ENCODE measurements around the gene SPTLC3. TPM values are rescaled to one million over a fixed set of nuclear protein-coding genes. Genes with fewer than 3 reads are reported as not detected.
"Not testable (repeated sequence)": the region's sequence is repeated elsewhere in the genome, so short reads cannot be mapped to it uniquely, and the experiment has no call there.

The SPTLC3 gene
- total RNA-seq, 4 donors from 2014 or later, result 9.2 to 17.1 (median 13.9) TPM

DNA sequence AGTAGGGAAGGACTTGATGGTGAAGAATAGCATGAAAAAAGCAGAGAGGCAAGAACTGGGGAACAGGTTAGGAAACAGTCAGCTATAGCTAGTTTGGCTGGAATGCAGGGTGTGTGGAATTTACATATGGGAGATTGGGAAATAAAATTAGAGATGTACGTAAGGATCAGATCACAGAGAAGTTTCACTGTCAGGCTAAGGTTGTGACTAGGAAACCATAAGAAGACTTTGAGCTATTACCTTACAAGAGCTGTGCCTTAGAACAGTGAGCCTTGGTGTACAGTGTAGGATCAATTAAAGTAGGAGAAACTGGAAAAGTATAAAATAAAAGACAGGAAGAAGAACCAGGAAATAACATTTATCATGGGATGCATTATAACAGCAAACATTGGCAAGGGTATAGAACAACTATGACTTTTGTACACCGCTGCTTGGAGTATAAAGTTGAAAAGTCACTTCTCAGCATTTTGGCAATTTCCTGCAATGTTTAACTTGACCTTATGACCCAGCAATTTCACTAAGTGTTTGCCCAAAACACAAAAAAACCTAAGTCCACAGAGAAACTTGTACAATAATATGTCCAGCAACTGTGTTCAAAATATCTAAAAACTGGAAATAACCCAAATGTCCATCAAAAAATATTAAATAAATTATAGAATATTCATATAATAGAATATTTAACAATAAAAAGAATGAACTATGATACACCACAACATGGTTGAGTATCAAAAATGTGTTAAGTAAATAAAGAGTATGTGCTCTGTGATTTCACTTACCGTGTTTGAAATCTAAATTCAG, 31.2 kb upstream of the SPTLC3 start:
- DNase-seq (ENCODE audit: low spot score in 2 of 2), result no peak
- no peaks in the 10 kb centered on the region for H3K36me3 ChIP-seq
- WGBS, 2 donors, result 58 to 70% methylated on average over 3 of the region's 3 CpGs
- H3K4me1 ChIP-seq, result no peaks in the 10 kb centered on the region
- H3K27ac ChIP-seq, result no peak overlapping the region
- no peaks in the 10 kb centered on the region for H3K27me3 ChIP-seq
- no peak for TF ChIP-seq POLR2A (IDR thresholded peaks at IDR 0.05)
- TF ChIP-seq EP300 (IDR thresholded peaks at IDR 0.05), result no peak
- TF ChIP-seq CTCF (IDR thresholded peaks at IDR 0.05), result no peak
- no peaks in the 10 kb centered on the region for H3K9me3 ChIP-seq
- H3K4me3 ChIP-seq, result no peak overlapping the region

DNA sequence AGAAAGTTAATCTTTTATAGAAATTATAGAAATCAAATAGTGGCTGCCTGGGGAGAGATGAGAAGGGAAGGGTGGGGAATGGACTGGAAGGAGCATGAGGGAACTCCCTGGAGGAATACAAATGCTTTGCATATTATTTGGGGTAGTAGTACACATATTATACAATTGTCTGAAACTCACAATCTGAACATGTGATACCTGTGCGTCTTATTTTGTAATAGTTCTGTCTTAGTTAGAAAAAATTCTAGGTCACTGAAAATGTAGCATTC, 30.7 kb upstream of the SPTLC3 start:
- Histone ChIP-seq H3K36me3 (no peaks in the 10 kb centered on the region), H3K27ac (no peak overlapping the region), H3K4me3 (no peak overlapping the region), H3K4me1 (no peaks in the 10 kb centered on the region), H3K27me3 (no peaks in the 10 kb centered on the region), H3K9me3 (no peaks in the 10 kb centered on the region)
- no peak for DNase-seq (ENCODE audit: low spot score in 2 of 2)
- no peak for TF ChIP-seq POLR2A (IDR thresholded peaks at IDR 0.05)
- no peak for TF ChIP-seq EP300 (IDR thresholded peaks at IDR 0.05)
- no peak for TF ChIP-seq CTCF (IDR thresholded peaks at IDR 0.05)
- WGBS, 2 donors, result 82 to 92% methylated on average over 1 of the region's 1 CpG

- DNase-seq (ENCODE audit: low spot score in 2 of 2), result no peak
- WGBS, 2 donors, result 84 to 90% methylated on average over 4 of the region's 4 CpGs
These were observed 29.9 kb upstream of the SPTLC3 start for GRCh38 chr20:12978613-12979495.

DNA sequence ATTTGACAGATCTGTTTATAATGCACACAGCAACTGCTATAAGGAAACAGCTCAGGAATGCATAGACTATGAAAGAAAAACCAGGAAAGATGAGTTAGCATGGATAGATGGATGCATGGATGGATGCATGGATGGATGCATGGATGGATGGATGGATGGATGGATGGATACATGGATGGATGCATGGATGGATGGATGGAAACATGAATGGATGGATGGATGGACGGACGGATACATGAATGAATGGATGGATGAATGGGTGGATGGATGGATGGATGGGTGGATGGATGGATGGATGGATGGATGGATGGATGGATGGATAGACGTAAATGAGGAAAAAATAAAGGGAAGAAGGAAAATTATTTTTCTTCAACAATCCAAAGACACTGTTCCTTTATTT, 29.1 kb upstream of the SPTLC3 start:
- not testable (repeated sequence) for H3K27me3 ChIP-seq; H3K4me1 ChIP-seq; H3K36me3 ChIP-seq; DNase-seq (ENCODE audit: low spot score in 2 of 2); H3K4me3 ChIP-seq; H3K9me3 ChIP-seq; H3K27ac ChIP-seq
- 90 to 96% methylated on average over 3 of the region's 3 CpGs for WGBS, 2 donors

More at GRCh38 chr20:12978613-12979495, 29.9 kb upstream of the SPTLC3 start:
- no peaks in the 10 kb centered on the region for H3K27me3 ChIP-seq
- no peaks in the 10 kb centered on the region for H3K4me1 ChIP-seq
- no peak for TF ChIP-seq POLR2A (IDR thresholded peaks at IDR 0.05)
- TF ChIP-seq EP300 (IDR thresholded peaks at IDR 0.05), result no peak
- TF ChIP-seq CTCF (IDR thresholded peaks at IDR 0.05), result no peak
- no peak overlapping the region for H3K27ac ChIP-seq
- H3K4me3 ChIP-seq, result no peak overlapping the region
- no peaks in the 10 kb centered on the region for H3K36me3 ChIP-seq
- H3K9me3 ChIP-seq, result no peaks in the 10 kb centered on the region

- no peaks in the 10 kb centered on the region for H3K27me3 ChIP-seq
- H3K9me3 ChIP-seq, result no peaks in the 10 kb centered on the region
- 79 to 82% methylated on average over 2 of the region's 2 CpGs for WGBS, 2 donors
- H3K4me1 ChIP-seq, result no peaks in the 10 kb centered on the region
- no peak overlapping the region for H3K4me3 ChIP-seq
- no peaks in the 10 kb centered on the region for H3K36me3 ChIP-seq
- TF ChIP-seq CTCF (IDR thresholded peaks at IDR 0.05) (no peak), POLR2A (IDR thresholded peaks at IDR 0.05) (no peak), EP300 (IDR thresholded peaks at IDR 0.05) (no peak)
- no peak overlapping the region for H3K27ac ChIP-seq
- no peak for DNase-seq (ENCODE audit: low spot score in 2 of 2)
These were observed 26.7 kb upstream of the SPTLC3 start for GRCh38 chr20:12982098-12982497.

All from tibial nerve (tissue), 4 donors.